GM12878 (cell line): ENCODE data around the gene PTAFR. TPM values are rescaled to one million over a fixed set of nuclear protein-coding genes. Genes with fewer than 3 reads are reported as not detected.

Experiments
- ATAC-seq: fragments of 200-7000 bp; cut with Tn5 transposase; 3 replicates; pipeline ENCODE4 v1.9.1; 2020; ENCODE audit warnings: mild to moderate bottlenecking, moderate library complexity
- BruUV-seq: library from RNA; stranded (reverse); fragments of 400-500 nt; replicated peaks from 2 replicates; lab custom pipeline; 2021; lab: Mats Ljungman, UMichigan
- CTCF ChIA-PET: fragments of 300-600 bp; sonication (Branson Sonifier 250); formaldehyde crosslinking; extraction: SDS; loops from one replicate; lab custom pipeline; 2021; ENCODE audit warnings: inconsistent platforms; lab: Yijun Ruan, JAX
- POLR2A ChIA-PET: fragments of 350-600 bp; formaldehyde crosslinking; extraction: SDS; loops from one replicate; lab custom pipeline; 2021; ENCODE audit warnings: inconsistent platforms; lab: Charles Lee
- RAD21 ChIA-PET: fragments of 300-600 bp; sonication (Branson Sonifier 250); formaldehyde crosslinking; loops from one replicate; lab custom pipeline; 2023; ENCODE audit warnings: antibody characterized with exemption; ENCODE audit not compliant: unreplicated experiment; lab: Charles Lee
- SMC1A ChIA-PET: fragments of 300-600 bp; sonication (Branson Sonifier 250); formaldehyde crosslinking; loops from one replicate; lab custom pipeline; 2023; ENCODE audit not compliant: unreplicated experiment, uncharacterized antibody; lab: Charles Lee
- DNase-seq: peaks from one replicate; pipeline ENCODE4 v3.0.0-alpha.2; 2011; ENCODE audit warnings: low read depth, low spot score
- FAIRE-seq: peaks from 3 replicates; lab custom pipeline; 2011; peaks lifted over from hg19 to GRCh38; lab: Jason Lieb, UNC
- H2AFZ ChIP-seq: 2 replicates; pipeline ENCODE4 v1.6.0; 2011; ENCODE audit warnings: low read depth, low read length, control low read depth; ENCODE audit not compliant: control insufficient read depth
- H3K27ac ChIP-seq: 2 replicates; pipeline ENCODE4 v1.5.1; 2011; ENCODE audit warnings: control low read depth; ENCODE audit not compliant: control insufficient read depth, insufficient read depth
- H3K27me3 ChIP-seq, 2 experiments: replicated peaks in 1 of 2; 2 replicates each; pipeline versions ENCODE4 v1.6.0 to v1.6.1; 2011; ENCODE audit warnings: low read length in 1 of 2; ENCODE audit not compliant: control insufficient read depth in 2 of 2, insufficient read depth in 2 of 2
- H3K36me3 ChIP-seq, 2 experiments: 2 replicates each; pipeline ENCODE4 v1.5.1; 2011; ENCODE audit warnings: low read length in 1 of 2; ENCODE audit not compliant: control insufficient read depth in 2 of 2, insufficient read depth in 2 of 2
- H3K4me1 ChIP-seq: 2 replicates; pipeline ENCODE4 v1.6.1; 2011; ENCODE audit warnings: mild to moderate bottlenecking, low read length, moderate library complexity, mixed read lengths; ENCODE audit not compliant: control insufficient read depth, insufficient read depth
- H3K4me2 ChIP-seq: 2 replicates; pipeline ENCODE4 v1.6.0; 2011; ENCODE audit warnings: control low read depth; ENCODE audit not compliant: control insufficient read depth, insufficient read depth
- H3K4me3 ChIP-seq: fragments of 200-600 bp; sonication (generic); 2 replicates; pipeline ENCODE4 v1.5.1; 2016
- H3K79me2 ChIP-seq: 2 replicates; pipeline ENCODE4 v1.6.0; 2011; ENCODE audit warnings: low read length; ENCODE audit not compliant: control insufficient read depth, insufficient read depth
- H3K9ac ChIP-seq: 2 replicates; pipeline ENCODE4 v1.8.0; 2011; ENCODE audit warnings: low read length, control low read depth, mixed read lengths; ENCODE audit not compliant: control insufficient read depth, insufficient read depth
- H3K9me3 ChIP-seq: replicated peaks from 3 replicates; pipeline ENCODE4 v1.5.1; 2011; ENCODE audit warnings: mild to moderate bottlenecking, low read length; ENCODE audit not compliant: control insufficient read depth, insufficient read depth
- H4K20me1 ChIP-seq: 2 replicates; pipeline ENCODE4 v1.6.0; 2011; ENCODE audit not compliant: control insufficient read depth, insufficient read depth
- ASH2L ChIP-seq: fragments of 300-600, 200-600 bp; sonication (generic); IDR thresholded peaks from 2 replicates; pipeline ENCODE4 v1.6.1; 2017; ENCODE audit warnings: low read depth, mild to moderate bottlenecking, borderline replicate concordance
- ATF7 ChIP-seq: fragments of 450-650 bp; IDR thresholded peaks from 2 replicates; pipeline ENCODE4 v1.6.1; 2016; ENCODE audit warnings: low read depth, mild to moderate bottlenecking
- BHLHE40 ChIP-seq, 2 experiments: fragments of 450-650 bp in 1 of 2; IDR thresholded peaks; 2 replicates each; pipeline ENCODE4 v1.6.1; 2011 to 2017; ENCODE audit warnings: low read depth in 2 of 2, borderline replicate concordance in 1 of 2, improper control_type of control experiment in 1 of 2, low read length in 1 of 2, mild to moderate bottlenecking in 1 of 2
- CHD4 ChIP-seq: fragments of 200-600 bp; sonication (generic); IDR thresholded peaks from 2 replicates; pipeline ENCODE4 v1.6.1; 2016; ENCODE audit warnings: mild to moderate bottlenecking
- CREB1 ChIP-seq: IDR thresholded peaks from 2 replicates; pipeline ENCODE4 v1.6.1; 2012; ENCODE audit warnings: low read depth, mild to moderate bottlenecking, inconsistent platforms
- CREM ChIP-seq: IDR thresholded peaks from 2 replicates; pipeline ENCODE4 v1.6.1; 2014; ENCODE audit warnings: antibody characterized with exemption, low read depth
- EP300 ChIP-seq, 2 experiments: fragments of 150-350 bp in 1 of 2; IDR thresholded peaks; 2 replicates each; pipeline ENCODE4 v1.6.1; 2011 to 2012; ENCODE audit warnings: low read depth in 2 of 2, low read length in 2 of 2, borderline replicate concordance in 1 of 2, improper control_type of control experiment in 1 of 2, inconsistent platforms in 1 of 2; ENCODE audit not compliant: control insufficient read depth in 1 of 2
- HDAC6 ChIP-seq: fragments of 200-600 bp; sonication (generic); IDR thresholded peaks from one replicate; pipeline ENCODE4 v1.8.0; 2017; ENCODE audit warnings: antibody characterized with exemption; ENCODE audit not compliant: unreplicated experiment
- HDGF ChIP-seq: fragments of 450-650 bp; IDR thresholded peaks from 2 replicates; pipeline ENCODE4 v1.6.1; 2016; ENCODE audit warnings: antibody characterized with exemption
- IKZF2 ChIP-seq, 2 experiments: fragments of 450-650 bp; IDR thresholded peaks; 2 replicates each; pipeline ENCODE4 v1.6.1; 2017; ENCODE audit warnings: mild to moderate bottlenecking in 2 of 2, moderate library complexity in 2 of 2
- MTA2 ChIP-seq: fragments of 450-650 bp; IDR thresholded peaks from 2 replicates; pipeline ENCODE4 v1.6.1; 2016; ENCODE audit warnings: low read depth, mild to moderate bottlenecking, moderate library complexity
- POLR2A ChIP-seq: IDR thresholded peaks from 2 replicates; pipeline ENCODE4 v1.6.1; 2011; ENCODE audit warnings: low read depth, mild to moderate bottlenecking, low read length
- RAD51 ChIP-seq: fragments of 450-650 bp; IDR thresholded peaks from 2 replicates; pipeline ENCODE4 v1.6.1; 2016; ENCODE audit warnings: moderate library complexity, mild to moderate bottlenecking, inconsistent platforms
- RBBP5 ChIP-seq: fragments of 200-600 bp; sonication (generic); conservative IDR thresholded peaks from 2 replicates; pipeline ENCODE4 v1.6.1; 2016
- RUNX3 ChIP-seq: IDR thresholded peaks from 2 replicates; pipeline ENCODE4 v1.6.1; 2012; ENCODE audit warnings: low read length, inconsistent platforms
- WGBS: methylation state at CpG from one replicate; pipeline ENCODE4 v1.1.6; 2016; ENCODE audit warnings: low lambda C conversion rate; ENCODE audit not compliant: insufficient replicate concordance, insufficient coverage; ENCODE audit errors: missing lambda C conversion rate; 5-methylcytosine and 5-hydroxymethylcytosine counted together
- in situ Hi-C: fragments of 300-500 bp; cut with MboI; formaldehyde crosslinking; loops from 9 replicates; pipeline ENCODE4 v1.14.3; 2018; ENCODE audit warnings: mixed read lengths
- intact Hi-C: fragments of 100-400 bp; cut with micrococcal nuclease; formaldehyde crosslinking; loops from one replicate; pipeline ENCODE4 v1.14.2; 2022; ENCODE audit not compliant: unreplicated experiment
- polyA plus RNA-seq, 11 experiments: library from polyadenylated mRNA; depleted of rRNA in 4 of 11; unstranded in 6 of 11; stranded (reverse) in 5 of 11; fragments of >200 nt; fragmentation: Nextera tagmentation in 4 of 11; fragmentation: Illumina TruSeq in 1 of 11; extraction: Ambion mirVana in 4 of 11; extraction: Trizol in 1 of 11; gene quantifications; 1 replicate in 1 of 11; 2 replicates in 10 of 11; pipeline versions ENCODE4 v1.2.1 to v1.2.3, GENCODE V29; 2011 to 2016; ENCODE audit warnings: inconsistent platforms in 2 of 11, missing spikeins in 2 of 11, low read depth in 1 of 11
- total RNA-seq, 4 experiments: library from RNA; depleted of rRNA in 3 of 4; stranded (reverse); fragments of >200 nt in 3 of 4; fragmentation: Illumina TruSeq in 1 of 4; extraction: Trizol in 1 of 4; gene quantifications; 2 replicates each; pipeline versions ENCODE4 v1.2.1 to v1.2.3, GENCODE V29; 2013 to 2021
- TF ChIP-seq, protein P1 (sequence below): fragments of 450-650 bp; IDR thresholded peaks from 2 replicates; pipeline ENCODE4 v1.6.1; 2017; ENCODE audit warnings: borderline replicate concordance
- TF ChIP-seq, protein P2 (sequence below): fragments of 450-650 bp; conservative IDR thresholded peaks from 2 replicates; pipeline ENCODE4 v1.6.1; 2017; ENCODE audit warnings: mild to moderate bottlenecking, moderate library complexity
- TF ChIP-seq, protein P3 (sequence below): fragments of 450-650 bp; IDR thresholded peaks from 2 replicates; pipeline ENCODE4 v1.6.1; 2014; ENCODE audit warnings: mild to moderate bottlenecking

Gene PTAFR
- total and polyA plus RNA-seq, 10 of the 15 experiments (the other 5 are each of a cell fraction or from before 2014, with no cell fraction given): 17.5 to 251 (median 27.7) TPM

DNA sequence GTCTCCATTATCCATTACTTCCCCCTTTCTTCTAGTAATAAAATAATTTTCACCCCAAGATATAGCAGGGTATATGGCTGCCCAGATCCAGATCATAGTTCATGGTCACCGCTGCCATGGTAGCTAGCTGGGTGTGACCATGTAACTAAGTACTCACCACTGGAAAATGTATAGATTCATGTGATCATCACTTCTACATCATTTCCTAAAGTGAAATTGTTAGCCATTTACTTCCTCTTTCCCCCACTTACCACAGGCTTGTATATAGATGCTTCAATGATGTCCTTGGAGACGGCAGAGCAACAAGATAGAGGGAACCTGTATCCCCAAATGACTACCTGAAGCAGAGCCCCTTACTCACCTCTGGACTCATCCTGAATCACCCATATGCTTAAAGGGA is 65.3 kb downstream of the PTAFR start:
- peak; percentile 65; the same call in 1 of the 2 replicates for TF ChIP-seq ATF7
- TF ChIP-seq CHD4: no peak
- TF ChIP-seq IKZF2 (IDR thresholded peaks at IDR 0.05): peak in 1 of 2 experiments; percentile 32; a peak in 3 of 4 replicates
- TF ChIP-seq, protein P1, sequence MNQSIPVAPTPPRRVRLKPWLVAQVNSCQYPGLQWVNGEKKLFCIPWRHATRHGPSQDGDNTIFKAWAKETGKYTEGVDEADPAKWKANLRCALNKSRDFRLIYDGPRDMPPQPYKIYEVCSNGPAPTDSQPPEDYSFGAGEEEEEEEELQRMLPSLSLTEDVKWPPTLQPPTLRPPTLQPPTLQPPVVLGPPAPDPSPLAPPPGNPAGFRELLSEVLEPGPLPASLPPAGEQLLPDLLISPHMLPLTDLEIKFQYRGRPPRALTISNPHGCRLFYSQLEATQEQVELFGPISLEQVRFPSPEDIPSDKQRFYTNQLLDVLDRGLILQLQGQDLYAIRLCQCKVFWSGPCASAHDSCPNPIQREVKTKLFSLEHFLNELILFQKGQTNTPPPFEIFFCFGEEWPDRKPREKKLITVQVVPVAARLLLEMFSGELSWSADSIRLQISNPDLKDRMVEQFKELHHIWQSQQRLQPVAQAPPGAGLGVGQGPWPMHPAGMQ: no peak
- TF ChIP-seq, protein P2, sequence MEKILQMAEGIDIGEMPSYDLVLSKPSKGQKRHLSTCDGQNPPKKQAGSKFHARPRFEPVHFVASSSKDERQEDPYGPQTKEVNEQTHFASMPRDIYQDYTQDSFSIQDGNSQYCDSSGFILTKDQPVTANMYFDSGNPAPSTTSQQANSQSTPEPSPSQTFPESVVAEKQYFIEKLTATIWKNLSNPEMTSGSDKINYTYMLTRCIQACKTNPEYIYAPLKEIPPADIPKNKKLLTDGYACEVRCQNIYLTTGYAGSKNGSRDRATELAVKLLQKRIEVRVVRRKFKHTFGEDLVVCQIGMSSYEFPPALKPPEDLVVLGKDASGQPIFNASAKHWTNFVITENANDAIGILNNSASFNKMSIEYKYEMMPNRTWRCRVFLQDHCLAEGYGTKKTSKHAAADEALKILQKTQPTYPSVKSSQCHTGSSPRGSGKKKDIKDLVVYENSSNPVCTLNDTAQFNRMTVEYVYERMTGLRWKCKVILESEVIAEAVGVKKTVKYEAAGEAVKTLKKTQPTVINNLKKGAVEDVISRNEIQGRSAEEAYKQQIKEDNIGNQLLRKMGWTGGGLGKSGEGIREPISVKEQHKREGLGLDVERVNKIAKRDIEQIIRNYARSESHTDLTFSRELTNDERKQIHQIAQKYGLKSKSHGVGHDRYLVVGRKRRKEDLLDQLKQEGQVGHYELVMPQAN: no peak
- no peak for TF ChIP-seq BHLHE40 (IDR thresholded peaks at IDR 0.05; ENCODE audit: borderline replicate concordance in 1 of 2, low read depth in 2 of 2, low read length in 1 of 2)
- peak in 1 of 2 experiments; percentile 45; a peak in 1 of 4 replicates for TF ChIP-seq EP300 (IDR thresholded peaks at IDR 0.05; ENCODE audit: borderline replicate concordance in 1 of 2, control insufficient read depth in 1 of 2, low read depth in 2 of 2, low read length in 2 of 2)
- no peak for TF ChIP-seq RAD51
- TF ChIP-seq RBBP5: no peak
- peak; percentile 36; the same call in 1 of the 2 replicates for TF ChIP-seq RUNX3
- peak; percentile 49; the same call in 1 of the 2 replicates for TF ChIP-seq HDGF
- TF ChIP-seq, protein P3, sequence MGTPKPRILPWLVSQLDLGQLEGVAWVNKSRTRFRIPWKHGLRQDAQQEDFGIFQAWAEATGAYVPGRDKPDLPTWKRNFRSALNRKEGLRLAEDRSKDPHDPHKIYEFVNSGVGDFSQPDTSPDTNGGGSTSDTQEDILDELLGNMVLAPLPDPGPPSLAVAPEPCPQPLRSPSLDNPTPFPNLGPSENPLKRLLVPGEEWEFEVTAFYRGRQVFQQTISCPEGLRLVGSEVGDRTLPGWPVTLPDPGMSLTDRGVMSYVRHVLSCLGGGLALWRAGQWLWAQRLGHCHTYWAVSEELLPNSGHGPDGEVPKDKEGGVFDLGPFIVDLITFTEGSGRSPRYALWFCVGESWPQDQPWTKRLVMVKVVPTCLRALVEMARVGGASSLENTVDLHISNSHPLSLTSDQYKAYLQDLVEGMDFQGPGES: no peak
- peak; percentile 40; the same call in 1 of the 2 replicates for TF ChIP-seq CREB1
- TF ChIP-seq HDAC6: no peak
- TF ChIP-seq CREM: 0 out of 2 replicates have a peak, but pooled peaks have one; percentile 19
- TF ChIP-seq POLR2A: no peak
- no peak for TF ChIP-seq ASH2L
- TF ChIP-seq MTA2: no peak
- TF ChIP-seq, all 136 proteins: peak for 7
- FAIRE-seq (no peak), ATAC-seq (peak; percentile 72), DNase-seq (no peak)
- no peak overlapping the region for H3K9ac ChIP-seq
- ChIA-PET CTCF (interaction anchor here (0.9 to 6.9 kb wide), 10 partner anchors 9 to 98 kb away, joined by 3 to 57 read pairs (median 8); partner anchors contain the start of gene PTAFR), RAD21 (interaction anchor here (0.7 to 11.7 kb wide), 11 partner anchors 8 to 253 kb away, joined by 3 to 113 read pairs (median 4); partner anchors contain the start of genes EYA3 and PTAFR), SMC1A (interaction anchor here (0.8 to 4.6 kb wide), 17 partner anchors 9 to 98 kb away, joined by 3 to 43 read pairs (median 6); partner anchors contain the start of gene EYA3), POLR2A (interaction anchor here (0.6 to 3.7 kb wide), 6 partner anchors 9 to 62 kb away, joined by 3 to 18 read pairs (median 8); no protein-coding TSS in a partner anchor)
- H3K4me2 ChIP-seq: no peak overlapping the region
- H4K20me1 ChIP-seq: no peaks in the 10 kb centered on the region
- H2AFZ ChIP-seq: peak overlapping the region; percentile 15; the same call in 1 of the 2 replicates
- no peaks in the 10 kb centered on the region for H3K36me3 ChIP-seq
- no peaks in the 10 kb centered on the region for H3K27me3 ChIP-seq
- no peaks in the 10 kb centered on the region for H3K9me3 ChIP-seq
- no peaks in the 10 kb centered on the region for H3K79me2 ChIP-seq
- intact Hi-C loops (no loop called here), in situ Hi-C loops (no loop called here)
- H3K4me1 ChIP-seq: peaks cover 39% of the 10 kb centered on the region
- 27% methylated on average over 2 of the region's 2 CpGs for WGBS
- no peak overlapping the region for H3K4me3 ChIP-seq
- H3K27ac ChIP-seq: no peak overlapping the region
- no TSS peak for BruUV-seq
